DMS153 (cell line): ENCODE results near the gene NTF3.

Experiments
- DNase-seq: peaks from one replicate; lab custom pipeline; 2025; lab: John Stamatoyannopoulos, UW

NTF3 gene

GRCh38 chr12:5432011-5432400 is at the start of gene NTF3:
NTF3 (plus strand) TSS chr12:5432108; CDS start chr12:5432325, 217 bp downstream.
- no peak for DNase-seq

GRCh38 chr12:5384015-5384414 is 47.9 kb upstream of the NTF3 start:
- DNase-seq: no peak

- DNase-seq: no peak
Measured at GRCh38 chr12:5388581-5389535, 43.0 kb upstream of the NTF3 start.

DNA sequence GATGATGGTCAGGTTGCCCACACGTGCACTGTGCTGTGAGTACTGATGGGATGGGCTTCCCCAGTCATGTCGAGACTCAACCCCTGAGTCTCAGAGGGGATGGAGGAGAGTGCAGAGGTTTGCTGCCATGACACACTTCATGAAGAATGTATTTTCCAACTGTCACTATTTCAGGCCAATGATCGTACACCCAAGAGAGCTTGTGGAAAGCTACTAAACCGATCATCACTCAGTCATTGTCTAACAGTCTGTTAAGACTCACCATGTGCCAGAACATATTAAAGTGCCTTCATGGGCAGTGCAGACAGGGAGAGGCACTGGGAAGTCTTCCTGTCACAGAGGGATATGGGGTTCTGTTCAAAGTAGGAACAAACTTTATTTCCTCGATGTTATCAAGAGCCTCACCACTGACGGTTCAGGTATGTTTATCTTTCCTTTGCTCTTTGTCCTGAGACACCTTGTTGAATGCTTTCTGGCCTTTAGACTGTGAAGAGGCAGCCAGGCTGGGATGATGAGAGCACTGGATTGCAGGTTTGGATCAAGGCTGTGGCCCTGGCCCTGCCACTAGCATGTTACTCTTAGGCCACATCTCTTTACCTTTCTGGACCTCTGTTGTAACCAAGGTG is 41.6 kb upstream of the NTF3 start:
- DNase-seq: no peak

DNA sequence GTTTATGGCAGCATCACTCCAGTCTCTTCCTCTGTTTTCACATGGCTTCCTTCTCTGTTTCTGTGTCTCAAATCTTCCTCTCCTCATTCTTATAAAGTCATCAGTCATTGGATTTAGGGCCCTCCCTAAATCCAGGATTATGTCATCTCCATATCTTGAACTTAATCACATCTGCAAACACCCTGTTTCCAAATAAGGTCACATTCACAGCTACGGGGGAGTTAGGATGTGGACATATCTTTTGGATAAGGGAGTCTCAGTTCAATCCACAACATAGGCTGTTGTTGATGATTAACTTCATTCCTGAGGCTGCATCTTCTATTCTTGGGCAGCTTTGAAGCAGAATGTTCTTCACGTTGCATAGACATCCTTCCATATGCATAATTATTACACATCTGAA is 40.3 kb upstream of the NTF3 start:
- DNase-seq: no peak

- no peak for DNase-seq
Measured at GRCh38 chr12:5392961-5393360, 38.9 kb upstream of the NTF3 start.

DNA sequence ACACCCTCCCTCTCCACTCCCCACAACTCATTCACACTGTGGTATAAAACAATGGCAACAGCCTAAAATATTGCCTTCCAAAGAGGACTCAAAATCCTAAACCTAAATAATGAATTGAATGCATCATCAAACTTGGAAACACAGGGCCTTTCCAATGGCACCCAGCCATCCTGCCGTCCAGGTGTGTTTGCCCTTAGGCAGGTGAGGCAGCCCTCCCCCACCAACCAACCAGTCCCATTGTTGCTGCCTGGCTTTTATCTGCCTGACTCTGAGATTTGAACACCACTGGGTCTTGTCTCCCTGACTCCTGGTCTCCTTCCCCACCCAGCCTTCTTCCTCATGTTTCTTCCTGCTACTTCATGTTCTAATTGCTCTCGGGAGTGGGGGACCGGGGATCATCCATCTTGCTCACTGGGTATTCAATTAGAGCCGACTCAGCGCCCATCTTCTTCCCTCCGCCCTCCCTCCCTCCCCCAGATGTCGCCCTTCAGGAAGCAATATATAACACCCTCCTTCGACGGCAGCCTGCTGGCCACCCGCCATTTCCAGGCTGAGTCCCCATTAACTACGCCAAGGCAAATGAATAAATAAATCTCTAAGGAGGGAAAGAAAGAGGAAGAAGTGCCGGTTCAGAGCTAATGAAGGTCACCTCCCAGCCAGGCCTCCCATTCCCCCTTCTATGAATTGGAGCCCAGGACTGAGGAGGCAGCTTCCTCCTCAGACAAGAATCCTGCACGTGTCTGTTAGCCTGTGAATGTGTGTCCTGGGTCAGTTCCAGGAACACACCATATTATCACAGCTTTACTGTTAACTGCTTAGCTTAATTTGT is 36.3 kb upstream of the NTF3 start:
- peak; percentile 86 for DNase-seq

DNA sequence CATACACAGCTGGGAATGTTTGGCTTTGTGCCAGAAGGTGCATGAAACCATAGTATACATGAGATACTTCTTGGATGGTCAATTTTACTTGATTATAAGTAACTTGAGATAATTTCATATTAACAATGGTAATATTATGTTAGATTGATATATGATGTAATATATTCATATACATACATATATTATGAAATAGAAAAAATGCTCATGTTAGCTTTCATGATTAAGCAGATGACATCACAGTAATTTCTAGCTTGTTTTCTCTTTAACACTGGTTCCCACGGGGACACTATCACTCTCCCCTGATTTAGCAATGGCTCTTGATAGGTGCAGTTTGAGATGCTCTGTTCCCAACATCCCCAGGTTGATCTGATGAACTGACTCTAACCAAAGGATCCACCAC is 35.4 kb upstream of the NTF3 start:
- no peak for DNase-seq

DNA sequence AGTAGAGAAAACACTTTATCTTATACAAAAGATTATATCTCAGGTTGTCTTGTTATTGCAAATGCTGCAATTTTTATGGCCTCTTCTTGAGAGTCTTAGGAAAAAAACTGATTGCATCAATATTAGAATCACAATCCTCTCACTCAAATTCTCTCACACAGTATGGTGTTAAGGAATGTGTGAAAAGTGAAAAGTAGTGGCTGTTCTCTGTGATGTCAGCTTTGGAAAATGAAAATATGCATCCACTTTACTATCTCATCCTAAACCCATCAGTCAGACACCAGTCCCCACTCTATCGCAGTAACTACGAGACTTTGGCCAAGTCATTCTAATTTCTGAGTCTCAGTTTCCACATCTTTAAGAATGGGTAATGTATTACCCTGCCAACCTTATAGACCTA is 32.6 kb upstream of the NTF3 start:
- DNase-seq: no peak

- DNase-seq: no peak
Measured at GRCh38 chr12:5402009-5402935, 29.6 kb upstream of the NTF3 start.

- no peak for DNase-seq
Measured at GRCh38 chr12:5403411-5403810, 28.5 kb upstream of the NTF3 start.

DNA sequence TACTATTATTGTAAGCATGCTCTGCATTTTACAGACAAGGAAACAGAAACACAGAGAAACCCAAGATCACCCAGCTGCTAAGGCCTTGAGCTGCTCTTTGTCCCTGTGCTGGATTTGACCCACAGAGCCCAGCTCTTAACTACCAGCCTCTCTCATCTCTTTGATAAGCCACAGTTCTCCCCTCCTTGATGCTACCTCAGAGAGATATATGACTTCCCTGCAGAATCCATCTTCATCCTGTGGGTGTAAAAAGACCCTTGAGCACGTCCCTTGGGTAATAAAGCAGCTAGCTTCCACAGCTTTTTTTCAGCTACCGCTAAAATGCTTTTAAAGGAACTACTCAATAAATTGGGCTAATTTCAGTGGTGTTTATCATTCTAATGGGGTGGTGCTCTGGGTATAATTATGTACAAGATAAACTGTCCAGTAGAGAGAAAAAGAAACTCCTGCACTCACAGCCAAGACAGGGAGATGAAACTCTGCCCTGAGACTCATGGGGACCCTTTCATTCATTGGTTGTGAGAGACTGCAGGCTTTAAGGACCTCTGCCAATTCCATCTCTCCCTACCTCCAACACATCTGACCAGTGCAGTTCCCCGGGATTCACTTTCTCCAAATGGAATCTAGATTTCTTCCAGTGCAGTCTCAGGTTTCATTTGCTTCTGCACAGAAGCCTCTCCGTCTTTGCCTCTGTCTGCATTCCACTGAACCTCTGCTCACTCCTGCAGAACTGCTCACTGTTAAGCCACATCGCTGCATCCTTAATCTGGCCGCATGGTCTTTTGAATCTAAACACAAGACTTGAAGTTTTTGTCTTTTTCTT is 24.7 kb upstream of the NTF3 start:
- no peak for DNase-seq

GRCh38 chr12:5409619-5410018 is 22.3 kb upstream of the NTF3 start:
- no peak for DNase-seq

DNA sequence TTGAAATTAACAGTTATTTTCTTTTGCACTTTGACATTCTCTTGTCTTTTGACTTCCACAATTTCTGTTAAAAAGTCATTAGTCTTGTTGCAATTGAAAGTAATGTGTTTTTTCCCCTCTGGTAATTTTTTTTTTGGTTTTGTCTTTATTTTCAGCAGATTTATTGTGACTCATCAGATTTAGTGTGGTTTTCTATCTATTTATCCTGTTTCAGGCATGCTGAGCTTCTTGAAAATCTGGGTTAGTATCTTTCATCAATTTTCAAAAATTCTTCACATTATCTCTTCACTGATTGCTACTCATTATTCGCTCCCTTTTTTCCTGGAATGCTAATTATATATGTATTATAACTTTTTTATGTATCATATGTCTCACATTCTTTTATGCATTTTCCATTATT is 15.3 kb upstream of the NTF3 start:
- DNase-seq: no peak

GRCh38 chr12:5417500-5417899 is 14.4 kb upstream of the NTF3 start:
- no peak for DNase-seq

- DNase-seq: no peak
Measured at GRCh38 chr12:5428332-5429221, 3.3 kb upstream of the NTF3 start.

GRCh38 chr12:5429741-5430557 is 2.0 kb upstream of the NTF3 start:
- DNase-seq: no peak
